ENCODE measurements around the gene CDKAL1. TPM values are rescaled to one million over a fixed set of nuclear protein-coding genes. Genes with fewer than 3 reads are reported as not detected.

Gene CDKAL1
- total RNA-seq, 1 donor from 2014 or later, result 11.3 TPM

DNA sequence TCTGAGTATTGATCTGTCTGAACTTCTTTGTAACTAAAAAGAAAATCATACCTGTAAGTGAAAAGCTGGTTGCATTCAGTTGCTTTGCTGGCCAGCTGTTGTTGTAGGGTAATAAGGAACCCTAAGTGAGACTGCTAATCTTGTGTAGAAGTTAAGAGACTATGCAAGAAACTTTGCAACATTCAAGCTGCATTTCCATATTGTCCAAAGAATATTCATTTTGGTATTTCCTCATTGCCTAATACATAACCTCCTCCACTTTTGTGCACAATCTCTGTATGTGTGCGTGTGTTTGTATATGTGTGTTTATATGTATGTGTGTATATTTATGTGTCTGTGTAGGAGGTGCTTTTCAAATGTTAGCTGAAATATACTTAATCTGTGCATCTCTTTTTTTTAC is 414.9 kb downstream of the CDKAL1 start:
- intact Hi-C loops (cut with DNase I), result no loop called here
- no peak overlapping the region for H3K4me3 ChIP-seq
- no peaks in the 10 kb centered on the region for H3K36me3 ChIP-seq
- no peak for DNase-seq (ENCODE audit: extremely low spot score in 2 of 2)
- no peaks in the 10 kb centered on the region for H3K27me3 ChIP-seq
- TF ChIP-seq CTCF (IDR thresholded peaks at IDR 0.05), result no peak
- no peak for TF ChIP-seq POLR2AphosphoS5 (IDR thresholded peaks at IDR 0.05; ENCODE audit: insufficient read depth in 1 of 2, low read depth in 1 of 2)
- no peak for TF ChIP-seq POLR2A (IDR thresholded peaks at IDR 0.05)
- H3K4me1 ChIP-seq, result no peaks in the 10 kb centered on the region
- no peaks in the 10 kb centered on the region for H3K9me3 ChIP-seq
- no peak overlapping the region for H3K27ac ChIP-seq

DNA sequence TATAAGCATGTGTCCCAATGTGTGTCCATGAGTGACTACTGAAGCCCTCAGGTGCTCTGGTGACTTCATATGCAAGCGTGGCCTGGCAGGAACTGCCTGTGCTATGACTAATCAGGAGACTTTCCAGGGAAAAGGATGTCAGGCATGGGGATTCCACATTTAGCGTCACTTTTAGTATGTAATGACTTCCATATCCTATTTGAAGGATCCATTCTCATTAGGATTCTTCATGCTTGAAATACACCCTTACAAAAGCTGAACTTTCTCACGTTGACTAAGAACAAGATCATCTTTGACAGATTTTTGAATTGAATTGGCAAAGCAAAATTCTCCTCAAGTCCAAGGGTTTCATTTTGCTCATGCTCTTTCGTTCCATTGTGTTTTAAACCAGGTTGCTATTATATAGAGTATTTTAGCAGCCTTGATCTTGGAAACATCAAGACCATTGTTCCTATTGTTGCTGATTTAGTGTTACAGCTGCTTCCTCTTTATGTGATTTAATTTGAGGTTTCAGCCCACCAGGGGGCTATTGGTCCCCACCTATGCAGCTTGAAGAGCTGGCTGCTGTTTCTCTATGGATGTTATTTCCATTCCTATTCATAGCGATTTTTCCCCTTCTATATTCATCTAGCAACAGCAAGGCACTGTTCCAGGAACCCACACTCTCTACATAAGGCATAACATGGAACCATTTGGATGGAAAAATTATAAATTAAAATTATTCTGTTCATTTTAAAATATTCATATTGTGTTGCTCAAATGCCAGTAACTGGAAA is 418.6 kb downstream of the CDKAL1 start:
- DNase-seq (ENCODE audit: extremely low spot score in 2 of 2), result no peak
- TF ChIP-seq CTCF (IDR thresholded peaks at IDR 0.05) (no peak), POLR2A (IDR thresholded peaks at IDR 0.05) (no peak), POLR2AphosphoS5 (IDR thresholded peaks at IDR 0.05; ENCODE audit: insufficient read depth in 1 of 2, low read depth in 1 of 2) (no peak)
- Histone ChIP-seq H3K27me3 (no peaks in the 10 kb centered on the region), H3K27ac (no peak overlapping the region), H3K4me1 (no peaks in the 10 kb centered on the region), H3K4me3 (no peak overlapping the region), H3K9me3 (no peaks in the 10 kb centered on the region), H3K36me3 (no peaks in the 10 kb centered on the region)
- intact Hi-C loops (cut with DNase I), result no loop called here

DNA sequence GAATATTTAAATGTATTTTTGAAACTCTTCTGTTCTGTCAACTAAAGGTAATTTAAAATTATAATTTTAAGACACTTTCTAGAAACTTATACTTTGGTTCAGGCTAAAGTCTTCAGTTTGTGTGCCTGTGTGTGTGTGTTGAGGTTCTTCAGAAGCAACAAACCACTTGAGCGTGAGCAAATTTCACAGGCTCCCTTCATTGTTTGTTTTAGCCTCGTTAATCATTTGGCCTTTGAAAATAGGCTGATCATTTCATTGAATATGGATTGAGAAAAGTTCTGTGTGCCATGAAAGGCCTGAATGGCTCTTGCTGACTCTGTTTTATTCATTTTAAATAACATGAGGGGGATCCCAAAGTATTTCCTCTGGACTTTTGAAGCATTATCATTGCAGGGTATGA is 420.1 kb downstream of the CDKAL1 start:
- Histone ChIP-seq H3K27ac (no peak overlapping the region), H3K27me3 (no peaks in the 10 kb centered on the region), H3K4me1 (no peaks in the 10 kb centered on the region), H3K9me3 (no peaks in the 10 kb centered on the region), H3K4me3 (no peak overlapping the region), H3K36me3 (no peaks in the 10 kb centered on the region)
- no peak for DNase-seq (ENCODE audit: extremely low spot score in 2 of 2)
- TF ChIP-seq POLR2AphosphoS5 (IDR thresholded peaks at IDR 0.05; ENCODE audit: insufficient read depth in 1 of 2, low read depth in 1 of 2) (no peak), CTCF (IDR thresholded peaks at IDR 0.05) (no peak), POLR2A (IDR thresholded peaks at IDR 0.05) (no peak)
- intact Hi-C loops (cut with DNase I), result no loop called here

DNA sequence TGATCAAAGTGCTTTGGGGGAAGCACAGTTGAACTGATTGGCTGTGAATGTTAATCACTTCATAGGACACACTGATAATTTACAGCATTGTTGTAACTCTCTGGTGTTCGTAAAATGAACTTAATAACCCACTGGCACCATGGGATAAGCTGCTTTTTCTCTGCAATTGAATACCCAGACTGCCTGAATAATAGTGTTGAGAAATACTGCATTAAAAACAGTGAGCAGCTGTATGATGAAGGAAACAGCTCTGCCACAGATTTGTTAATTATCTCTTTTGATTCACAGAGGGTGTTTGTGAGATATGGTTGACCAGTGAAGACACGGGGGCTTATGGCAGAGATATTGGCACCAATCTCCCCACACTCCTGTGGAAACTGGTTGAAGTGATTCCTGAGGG is 420.9 kb downstream of the CDKAL1 start:
- H3K27ac ChIP-seq, result no peak overlapping the region
- intact Hi-C loops (cut with DNase I), result no loop called here
- DNase-seq (ENCODE audit: extremely low spot score in 2 of 2), result no peak
- H3K9me3 ChIP-seq, result no peaks in the 10 kb centered on the region
- no peak for TF ChIP-seq POLR2A (IDR thresholded peaks at IDR 0.05)
- no peak for TF ChIP-seq POLR2AphosphoS5 (IDR thresholded peaks at IDR 0.05; ENCODE audit: insufficient read depth in 1 of 2, low read depth in 1 of 2)
- no peak for TF ChIP-seq CTCF (IDR thresholded peaks at IDR 0.05)
- H3K36me3 ChIP-seq, result no peaks in the 10 kb centered on the region
- H3K4me3 ChIP-seq, result no peak overlapping the region
- no peaks in the 10 kb centered on the region for H3K4me1 ChIP-seq
- H3K27me3 ChIP-seq, result no peaks in the 10 kb centered on the region

DNA sequence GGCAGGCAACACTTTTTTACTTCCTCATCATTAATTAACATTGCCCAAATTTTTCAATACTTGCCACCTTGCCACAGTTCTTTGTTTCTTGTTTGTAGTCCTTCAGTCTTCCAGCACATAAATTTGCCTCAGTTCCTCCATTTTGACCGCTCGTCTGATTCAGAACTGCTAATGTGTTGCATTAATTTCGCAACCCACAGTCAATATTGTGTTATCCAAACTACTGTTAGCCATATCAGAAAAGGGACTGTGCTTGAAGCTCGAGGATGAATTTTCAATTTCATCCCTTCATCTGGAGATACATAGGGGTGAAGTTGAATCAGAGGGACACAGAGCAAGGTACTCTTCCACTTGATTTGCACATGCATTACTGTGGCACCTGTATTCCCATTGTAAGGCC is 421.5 kb downstream of the CDKAL1 start:
- Histone ChIP-seq H3K4me3 (no peak overlapping the region), H3K4me1 (no peaks in the 10 kb centered on the region), H3K36me3 (no peaks in the 10 kb centered on the region), H3K27ac (no peak overlapping the region), H3K9me3 (no peaks in the 10 kb centered on the region), H3K27me3 (no peaks in the 10 kb centered on the region)
- TF ChIP-seq CTCF (IDR thresholded peaks at IDR 0.05), result no peak
- no peak for TF ChIP-seq POLR2AphosphoS5 (IDR thresholded peaks at IDR 0.05; ENCODE audit: insufficient read depth in 1 of 2, low read depth in 1 of 2)
- TF ChIP-seq POLR2A (IDR thresholded peaks at IDR 0.05), result no peak
- intact Hi-C loops (cut with DNase I), result no loop called here
- DNase-seq (ENCODE audit: extremely low spot score in 2 of 2), result no peak

Measured in vagina (tissue), 2 donors.